ENCODE data around the gene CHI3L2. TPM values are rescaled to one million over a fixed set of nuclear protein-coding genes. Genes with fewer than 3 reads are reported as not detected.

Gene CHI3L2
- total RNA-seq, 1 donor from 2014 or later = not detected

DNA sequence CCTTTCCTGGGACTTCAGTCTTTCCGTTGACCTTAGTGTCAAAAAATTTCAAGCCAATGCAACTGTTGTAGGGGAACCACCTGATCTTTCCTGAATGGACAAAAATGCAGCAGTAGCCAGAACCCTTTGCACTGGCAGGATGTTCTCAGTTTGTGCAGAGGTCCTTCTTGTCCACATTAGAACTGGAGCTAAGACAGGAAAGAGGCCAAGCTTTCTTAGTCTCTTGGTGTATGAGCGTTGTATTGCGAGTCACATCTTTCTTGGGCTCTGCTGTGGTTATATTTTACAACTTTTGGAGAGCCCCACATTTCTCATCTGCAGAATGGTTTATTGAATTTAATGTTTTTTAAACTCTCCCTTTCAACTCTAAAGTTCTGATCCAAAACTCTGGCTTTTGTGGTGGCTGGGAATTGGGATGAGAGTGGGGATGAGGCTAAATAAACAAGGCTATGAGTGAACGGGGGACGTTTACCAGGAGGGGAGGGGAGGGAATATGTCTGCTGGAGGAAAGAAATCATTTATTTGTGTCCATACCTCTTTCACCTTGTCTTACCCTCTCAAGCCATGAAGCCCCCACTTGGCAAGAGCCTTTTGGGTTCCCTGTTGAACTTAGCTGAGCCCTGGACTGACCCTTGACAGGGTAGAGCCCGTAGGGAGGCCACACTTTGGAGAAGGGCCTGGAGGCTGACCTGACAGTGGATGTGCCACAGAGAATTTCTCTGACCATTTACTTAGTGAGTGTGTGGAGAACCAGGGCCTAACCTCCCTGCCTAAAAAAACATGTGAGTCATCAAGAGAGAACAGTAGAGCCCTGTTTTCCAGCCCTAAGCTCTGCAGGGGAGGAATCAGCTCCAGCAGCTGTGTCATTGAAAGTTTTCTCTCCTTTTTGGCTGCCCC, 586 bp downstream of the CHI3L2 start:
- no peak overlapping the region for H3K4me3 ChIP-seq (ENCODE audit: low read depth, low read length)
- DNase-seq (ENCODE audit: low read depth) = peak; percentile 60
- no peak for TF ChIP-seq CTCF (conservative IDR thresholded peaks at IDR 0.05; ENCODE audit: low read depth, low read length)

- TF ChIP-seq CTCF (conservative IDR thresholded peaks at IDR 0.05; ENCODE audit: low read depth, low read length) = no peak
- no peak for DNase-seq (ENCODE audit: low read depth)
- no peak overlapping the region for H3K4me3 ChIP-seq (ENCODE audit: low read depth, low read length)
Observed at GRCh38 chr1:111228748-111229126, 1.2 kb downstream of the CHI3L2 start.

DNA sequence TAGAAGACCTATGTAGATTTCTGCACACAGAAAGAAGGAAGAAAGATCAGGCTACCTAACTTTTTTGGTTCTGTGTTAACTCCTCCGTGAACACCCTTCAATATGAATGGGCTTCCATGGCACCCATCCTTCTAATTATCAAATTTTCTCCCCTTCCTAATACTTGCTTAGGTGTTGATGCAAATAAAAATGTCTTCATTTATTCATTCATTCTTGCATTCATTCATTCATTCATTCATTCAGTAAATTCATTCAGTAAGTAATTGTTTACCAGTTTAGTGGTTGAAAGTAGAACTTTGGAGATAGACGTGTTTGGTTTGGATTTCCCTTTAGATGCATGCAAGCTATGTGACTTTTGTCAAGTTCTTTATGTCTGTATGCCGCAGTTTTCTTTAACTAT, 4.6 kb downstream of the CHI3L2 start:
- DNase-seq (ENCODE audit: low read depth) = no peak
- no peak overlapping the region for H3K4me3 ChIP-seq (ENCODE audit: low read depth, low read length)
- TF ChIP-seq CTCF (conservative IDR thresholded peaks at IDR 0.05; ENCODE audit: low read depth, low read length) = no peak

GRCh38 chr1:111234258-111234657, 6.7 kb downstream of the CHI3L2 start:
- DNase-seq (ENCODE audit: low read depth) = no peak
- H3K4me3 ChIP-seq (ENCODE audit: low read depth, low read length) = no peak overlapping the region

GRCh38 chr1:111234866-111235265, 7.4 kb downstream of the CHI3L2 start:
- H3K4me3 ChIP-seq (ENCODE audit: low read depth, low read length) = no peak overlapping the region
- no peak for TF ChIP-seq CTCF (conservative IDR thresholded peaks at IDR 0.05; ENCODE audit: low read depth, low read length)
- peak; percentile 36 for DNase-seq (ENCODE audit: low read depth)

More at GRCh38 chr1:111234258-111234657, 6.7 kb downstream of the CHI3L2 start:
- TF ChIP-seq CTCF (conservative IDR thresholded peaks at IDR 0.05; ENCODE audit: low read depth, low read length) = no peak

DNA sequence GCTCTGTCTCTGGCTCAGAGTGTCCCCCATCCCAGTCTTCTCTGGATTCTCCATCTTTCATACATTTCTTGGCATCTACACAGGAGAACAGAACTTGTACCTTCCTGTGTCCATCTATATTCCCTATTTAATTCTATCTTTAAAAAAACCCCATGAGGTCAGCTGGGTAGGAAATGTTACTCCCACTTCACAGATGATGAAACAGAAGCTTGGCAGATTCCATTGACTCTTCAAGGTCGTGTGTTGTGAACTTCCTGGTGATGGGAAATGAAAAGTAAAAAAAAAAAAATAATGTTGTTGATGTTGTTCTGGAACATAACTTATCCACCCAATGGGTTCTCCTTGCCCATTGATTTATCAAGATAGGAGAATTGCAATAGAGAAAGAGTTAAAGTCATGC, 8.9 kb downstream of the CHI3L2 start:
- no peak overlapping the region for H3K4me3 ChIP-seq (ENCODE audit: low read depth, low read length)
- no peak for TF ChIP-seq CTCF (conservative IDR thresholded peaks at IDR 0.05; ENCODE audit: low read depth, low read length)
- no peak for DNase-seq (ENCODE audit: low read depth)

DNA sequence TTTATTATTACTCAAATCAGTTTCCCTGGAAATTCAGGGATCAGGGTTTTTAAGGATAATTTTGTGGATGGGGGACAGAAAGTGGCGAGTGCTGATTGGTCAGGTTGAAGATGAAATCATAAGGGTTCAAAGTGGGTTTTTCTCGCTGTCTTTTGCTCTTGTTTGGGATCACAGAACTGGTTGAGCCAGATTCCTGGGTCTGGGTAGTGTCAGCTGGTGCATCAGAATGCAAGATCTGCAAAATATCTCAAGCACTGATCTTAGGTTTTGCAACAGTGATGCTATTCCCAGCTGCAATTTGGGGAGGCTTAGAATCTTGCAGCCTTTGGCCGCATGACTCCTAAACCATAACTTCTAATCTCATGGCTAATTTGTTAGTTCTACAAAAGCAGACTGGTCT, 9.3 kb downstream of the CHI3L2 start:
- no peak for TF ChIP-seq CTCF (conservative IDR thresholded peaks at IDR 0.05; ENCODE audit: low read depth, low read length)
- DNase-seq (ENCODE audit: low read depth) = no peak
- no peak overlapping the region for H3K4me3 ChIP-seq (ENCODE audit: low read depth, low read length)

Data from epithelial cell of proximal tubule (primary cell).